ENCODE measurements around the gene TLL1.

The TLL1 gene

DNA sequence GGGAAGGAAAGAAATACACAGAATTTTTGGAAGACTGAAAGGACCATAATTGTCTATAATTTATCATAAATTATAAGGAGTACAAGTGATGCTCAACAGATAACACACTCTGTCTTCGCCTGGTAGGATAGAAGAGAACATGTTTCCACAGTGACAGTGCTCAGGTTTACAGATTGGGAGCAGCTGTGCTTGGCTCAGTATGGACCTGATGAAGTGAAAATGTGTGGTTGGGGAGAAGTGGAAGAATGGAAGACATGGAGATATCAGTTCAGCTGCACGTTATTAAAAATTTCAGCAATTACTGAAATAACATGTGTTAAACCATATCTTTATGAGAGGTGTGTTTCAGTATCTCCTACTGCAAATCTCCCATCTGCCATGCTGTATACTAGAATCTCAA, 90.6 kb downstream of the TLL1 start:
- TF ChIP-seq, protein P1, sequence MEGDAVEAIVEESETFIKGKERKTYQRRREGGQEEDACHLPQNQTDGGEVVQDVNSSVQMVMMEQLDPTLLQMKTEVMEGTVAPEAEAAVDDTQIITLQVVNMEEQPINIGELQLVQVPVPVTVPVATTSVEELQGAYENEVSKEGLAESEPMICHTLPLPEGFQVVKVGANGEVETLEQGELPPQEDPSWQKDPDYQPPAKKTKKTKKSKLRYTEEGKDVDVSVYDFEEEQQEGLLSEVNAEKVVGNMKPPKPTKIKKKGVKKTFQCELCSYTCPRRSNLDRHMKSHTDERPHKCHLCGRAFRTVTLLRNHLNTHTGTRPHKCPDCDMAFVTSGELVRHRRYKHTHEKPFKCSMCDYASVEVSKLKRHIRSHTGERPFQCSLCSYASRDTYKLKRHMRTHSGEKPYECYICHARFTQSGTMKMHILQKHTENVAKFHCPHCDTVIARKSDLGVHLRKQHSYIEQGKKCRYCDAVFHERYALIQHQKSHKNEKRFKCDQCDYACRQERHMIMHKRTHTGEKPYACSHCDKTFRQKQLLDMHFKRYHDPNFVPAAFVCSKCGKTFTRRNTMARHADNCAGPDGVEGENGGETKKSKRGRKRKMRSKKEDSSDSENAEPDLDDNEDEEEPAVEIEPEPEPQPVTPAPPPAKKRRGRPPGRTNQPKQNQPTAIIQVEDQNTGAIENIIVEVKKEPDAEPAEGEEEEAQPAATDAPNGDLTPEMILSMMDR (IDR thresholded peaks at IDR 0.05): no peak

DNA sequence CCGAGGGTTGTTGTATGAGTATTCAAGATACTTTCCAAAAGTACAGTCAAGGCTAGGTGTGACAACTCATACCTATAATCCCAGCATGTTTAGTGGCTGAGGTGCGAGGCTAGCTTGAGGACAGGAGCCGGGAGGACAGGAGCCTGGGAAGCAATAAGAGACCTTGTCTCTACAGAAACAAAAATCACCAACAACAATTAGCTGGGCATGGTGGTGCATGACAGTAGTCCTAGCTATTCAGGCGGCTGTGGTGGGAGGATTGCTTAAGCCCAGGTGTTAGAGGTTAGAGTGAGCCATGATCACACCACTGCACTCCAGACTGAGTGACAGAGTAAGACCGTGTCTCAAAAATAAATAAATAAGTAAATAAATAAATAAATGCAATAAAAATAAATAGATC, 91.6 kb downstream of the TLL1 start:
- TF ChIP-seq, protein P1 (IDR thresholded peaks at IDR 0.05): no peak

DNA sequence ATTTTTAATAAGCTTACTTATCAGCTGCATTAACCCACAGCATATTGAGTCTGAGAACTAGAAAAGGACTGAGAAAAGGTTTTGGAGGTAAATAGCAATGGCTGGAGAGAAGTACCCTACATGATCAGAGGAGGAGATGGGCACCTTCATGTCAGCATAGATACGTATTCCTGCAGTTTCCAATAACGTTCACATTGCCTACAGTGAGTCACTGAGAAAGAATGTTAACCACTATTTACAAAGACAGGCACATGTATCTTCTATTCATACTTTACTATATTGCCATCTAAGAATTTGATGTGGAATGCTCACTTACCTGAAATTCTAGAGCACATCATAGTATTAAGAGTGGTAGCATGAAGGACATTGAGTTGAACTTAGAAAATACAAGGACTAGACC, 92.5 kb downstream of the TLL1 start:
- TF ChIP-seq, protein P1 (IDR thresholded peaks at IDR 0.05): no peak

DNA sequence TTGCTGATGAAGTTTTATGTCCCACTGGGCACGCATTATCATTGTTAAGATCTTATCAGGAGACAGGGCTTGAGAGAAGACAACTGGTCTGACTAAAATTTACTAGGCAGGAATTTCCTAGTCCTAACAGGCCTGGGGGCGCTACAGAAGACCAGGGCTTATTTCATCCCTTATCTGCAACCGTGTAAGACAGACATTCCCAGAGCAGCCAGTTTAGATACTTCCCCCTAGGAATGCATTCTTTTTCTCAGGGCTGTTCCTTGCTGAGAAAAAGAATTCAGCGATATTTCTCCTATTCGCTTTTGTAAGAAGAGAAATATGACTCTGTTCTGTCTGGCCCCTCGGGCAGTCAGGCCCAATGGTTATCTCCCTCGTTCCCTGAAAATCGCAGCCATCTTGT, 93.8 kb downstream of the TLL1 start:
- TF ChIP-seq, protein P1 (IDR thresholded peaks at IDR 0.05): no peak

DNA sequence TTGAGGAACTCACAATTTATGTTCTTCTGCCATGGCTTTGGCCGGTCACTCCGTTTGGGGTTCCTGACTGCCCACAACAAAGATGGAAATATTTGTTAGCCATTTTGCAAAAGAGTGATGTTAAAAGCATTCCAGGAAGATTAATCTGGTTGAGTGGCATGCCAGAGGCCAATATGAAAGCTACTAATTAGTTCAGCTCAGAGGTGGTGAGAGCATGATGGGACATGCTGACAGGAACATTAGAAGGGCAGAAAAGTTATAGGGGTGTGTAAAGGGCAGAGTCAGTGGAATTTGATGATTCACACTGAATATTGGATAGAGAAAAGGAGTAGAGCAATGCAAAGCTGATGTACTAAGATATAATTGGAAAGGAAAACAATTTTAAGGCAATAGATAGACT, 94.4 kb downstream of the TLL1 start:
- TF ChIP-seq, protein P1 (IDR thresholded peaks at IDR 0.05): no peak

DNA sequence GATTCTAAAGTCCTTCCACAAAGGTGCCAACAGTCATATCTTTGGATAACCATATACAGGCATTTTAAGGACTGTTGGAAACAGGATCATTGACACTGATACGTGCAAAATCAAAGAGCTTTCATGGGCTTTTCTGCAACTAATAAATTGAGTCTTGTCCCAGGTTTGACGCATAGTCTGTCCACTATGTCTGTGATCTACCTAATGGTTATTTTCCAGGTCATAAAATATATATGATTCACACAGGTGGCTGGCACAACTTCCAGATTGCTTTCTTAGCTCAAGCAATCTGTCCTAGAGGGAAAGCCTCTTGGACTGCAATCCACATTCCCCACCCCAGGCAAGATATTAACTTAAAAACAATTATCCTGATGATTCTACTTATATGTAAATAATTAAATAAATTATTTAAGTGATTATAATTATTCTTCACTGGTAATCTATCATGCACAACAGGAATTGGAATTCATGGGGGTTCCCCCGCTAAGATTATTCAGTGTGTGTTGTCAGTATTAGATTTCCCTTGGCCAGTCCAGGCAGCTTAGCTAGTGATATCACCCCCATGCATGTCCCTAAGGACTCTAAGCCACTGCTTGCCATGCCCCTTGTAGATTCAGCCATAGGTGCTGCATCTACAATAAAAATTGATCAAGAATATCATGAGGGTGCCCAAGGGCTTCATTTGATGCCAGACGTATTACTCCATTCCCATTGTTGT, 97.8 kb downstream of the TLL1 start:
- TF ChIP-seq, protein P1 (IDR thresholded peaks at IDR 0.05): no peak

DNA sequence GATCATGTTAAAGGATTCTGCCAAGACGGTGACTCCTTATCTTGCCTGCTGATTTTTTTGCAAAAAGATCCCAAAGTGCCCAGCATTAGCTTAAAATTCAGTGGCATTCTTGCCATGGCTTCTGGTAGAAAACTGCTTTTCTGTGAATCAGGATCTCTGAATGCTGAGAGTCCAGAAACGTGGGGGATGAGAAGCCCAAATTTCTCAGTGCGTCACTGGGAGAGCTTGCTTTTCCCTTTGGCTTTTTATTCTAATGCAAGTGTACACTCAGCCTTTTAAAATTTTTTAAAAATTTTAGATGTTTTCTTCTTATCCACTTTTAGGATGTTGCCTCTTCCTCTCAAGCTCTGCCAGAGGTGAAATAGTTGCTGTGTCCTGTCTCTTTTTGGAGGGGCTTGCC, 98.4 kb downstream of the TLL1 start:
- TF ChIP-seq, protein P1 (IDR thresholded peaks at IDR 0.05): no peak

DNA sequence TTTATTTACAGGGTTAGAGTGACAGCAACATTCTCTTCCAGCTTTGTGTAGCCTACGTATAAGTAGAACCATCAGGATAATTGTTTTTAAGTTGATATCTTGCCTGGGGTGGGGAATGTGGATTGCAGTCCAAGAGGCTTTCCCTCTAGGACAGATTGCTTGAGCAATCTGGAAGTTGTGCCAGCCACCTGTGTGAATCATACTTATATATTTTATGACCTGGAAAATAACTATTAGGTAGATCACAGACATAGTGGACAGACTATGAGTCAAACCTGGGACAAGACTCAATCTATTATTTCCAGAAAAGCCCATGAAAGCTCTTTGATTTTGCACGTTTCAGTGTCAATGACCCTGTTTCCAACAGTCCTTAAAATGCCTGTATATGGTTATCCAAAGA, 98.9 kb downstream of the TLL1 start:
- TF ChIP-seq, protein P1 (IDR thresholded peaks at IDR 0.05): no peak
